ENCODE data around the gene EHD4.

GRCh38 chr15:41907141-41907540, 65.2 kb downstream of the EHD4 start:
- TF ChIP-seq POLR2AphosphoS5 (IDR thresholded peaks at IDR 0.05; ENCODE audit: low read depth, low read length) (no peak), SIN3A (IDR thresholded peaks at IDR 0.05; ENCODE audit: borderline replicate concordance, insufficient read depth, low read length) (no peak), TAF1 (IDR thresholded peaks at IDR 0.05; ENCODE audit: borderline replicate concordance, insufficient read depth, low read length) (no peak), REST (IDR thresholded peaks at IDR 0.05; ENCODE audit: insufficient read depth in 1 of 2, low read depth in 2 of 2, low read length in 2 of 2) (no peak), FOXP2 (optimal IDR thresholded peaks at IDR 0.05; ENCODE audit: borderline replicate concordance, extremely low read depth, extremely low read length, insufficient read depth) (no peak)

Data from PFSK-1 (cell line).